Measurements from ENCODE around the gene CTAGE6. TPM values are rescaled to one million over a fixed set of nuclear protein-coding genes. Genes with fewer than 3 reads are reported as not detected.
"Not testable (repeated sequence)": the region's sequence is repeated elsewhere in the genome, so short reads cannot be mapped to it uniquely, and the experiment has no call there.

Gene CTAGE6
- total RNA-seq (2014; rRNA removed; shearing (Covaris generic)) (not detected in 2 replicates), polyA plus RNA-seq (2016; fragmentation: Nextera tagmentation; extraction: Ambion mirVana) (not detected in 2 replicates)
- long read RNA-seq: 0 reads

GRCh38 chr7:143757596-143757995 lies at the start of gene CTAGE6:
Gene CTAGE6 (minus strand): TSS chr7:143757696. CDS start chr7:143757658, 38 bp downstream.
- H3F3A ChIP-seq (replicated peaks; ENCODE audit: low read depth); H3K9me2 ChIP-seq (ENCODE audit: insufficient read depth); H3K27ac Mint-ChIP-seq; H3K27me3 ChIP-seq (ENCODE audit: insufficient read depth); H3K4me2 ChIP-seq; H3K27ac ChIP-seq (ENCODE audit: low read depth); ATAC-seq; DNase-seq (ENCODE audit: low spot score); H3K36me3 ChIP-seq (ENCODE audit: insufficient read depth); H3K79me2 ChIP-seq (replicated peaks; ENCODE audit: insufficient read depth); H3K4me3 ChIP-seq; H3K9me3 Mint-ChIP-seq; H2AFZ ChIP-seq; H3K36me3 Mint-ChIP-seq (ENCODE audit: low read depth); H4K20me1 ChIP-seq (replicated peaks; ENCODE audit: insufficient read depth); H3K4me1 ChIP-seq (ENCODE audit: insufficient read depth); H3K4me3 Mint-ChIP-seq; H3K27me3 Mint-ChIP-seq (ENCODE audit: insufficient read depth, low read depth, poor library complexity); H3K4me1 Mint-ChIP-seq: not testable (repeated sequence)

DNA sequence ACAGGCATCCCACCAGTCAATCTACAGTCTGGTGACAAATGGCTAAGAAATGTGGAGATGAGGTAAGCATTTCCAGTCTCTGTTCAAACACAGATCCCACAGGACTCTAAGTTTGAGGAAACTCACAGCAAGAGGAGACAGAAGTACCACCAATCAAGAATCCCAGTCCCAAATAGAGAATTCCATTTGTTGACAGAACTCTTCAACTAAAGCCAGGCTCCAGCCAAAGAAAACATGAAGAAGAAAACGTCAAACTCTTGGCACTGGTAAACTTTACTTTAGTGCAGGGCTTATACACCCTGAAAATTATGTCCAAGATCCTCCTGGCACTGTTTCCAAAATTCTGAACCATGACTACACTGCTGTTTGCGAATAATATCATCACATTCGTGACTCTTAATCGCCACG lies 49.2 kb upstream of the CTAGE6 start:
- not testable (repeated sequence) for H3K36me3 ChIP-seq (ENCODE audit: insufficient read depth); H3K4me2 ChIP-seq; H3K4me3 ChIP-seq; H3K27ac Mint-ChIP-seq; H3K27me3 ChIP-seq (ENCODE audit: insufficient read depth); H3K9me3 Mint-ChIP-seq; H3K4me1 ChIP-seq (ENCODE audit: insufficient read depth); H3K36me3 Mint-ChIP-seq (ENCODE audit: low read depth); DNase-seq (ENCODE audit: low spot score); H3K4me3 Mint-ChIP-seq; H3K4me1 Mint-ChIP-seq; H3K27me3 Mint-ChIP-seq (ENCODE audit: insufficient read depth, low read depth, poor library complexity); H3K27ac ChIP-seq (ENCODE audit: low read depth); ATAC-seq; H4K20me1 ChIP-seq (replicated peaks; ENCODE audit: insufficient read depth); H3K9me2 ChIP-seq (ENCODE audit: insufficient read depth); H2AFZ ChIP-seq; H3F3A ChIP-seq (replicated peaks; ENCODE audit: low read depth); H3K79me2 ChIP-seq (replicated peaks; ENCODE audit: insufficient read depth)

DNA sequence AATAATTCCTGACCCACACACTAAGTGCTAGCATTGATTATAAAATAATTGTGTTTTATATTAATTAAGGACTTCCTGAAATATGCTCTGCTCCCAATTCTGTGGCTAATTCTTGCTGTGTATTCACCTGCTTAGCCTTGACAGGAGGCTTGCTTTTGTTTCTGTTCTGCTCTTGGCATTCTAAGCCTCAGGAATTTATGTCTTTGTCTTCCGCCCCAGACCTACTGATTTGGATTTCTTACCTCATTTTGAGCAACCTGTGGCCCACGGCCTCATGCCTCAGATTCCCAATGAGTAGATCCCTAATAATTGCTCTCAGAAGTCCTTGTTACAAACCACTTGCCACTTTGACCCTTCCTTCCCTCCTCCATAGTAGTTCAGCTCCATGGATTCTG lies 40.4 kb upstream of the CTAGE6 start:
- not testable (repeated sequence) for H3K36me3 ChIP-seq (ENCODE audit: insufficient read depth); H3K4me3 Mint-ChIP-seq; H3K27me3 ChIP-seq (ENCODE audit: insufficient read depth); H3K27ac Mint-ChIP-seq; H3K79me2 ChIP-seq (replicated peaks; ENCODE audit: insufficient read depth); H3K9me2 ChIP-seq (ENCODE audit: insufficient read depth); H3K4me1 ChIP-seq (ENCODE audit: insufficient read depth); H3K4me1 Mint-ChIP-seq; H3K9me3 Mint-ChIP-seq; H3K27me3 Mint-ChIP-seq (ENCODE audit: insufficient read depth, low read depth, poor library complexity); H4K20me1 ChIP-seq (replicated peaks; ENCODE audit: insufficient read depth); H3F3A ChIP-seq (replicated peaks; ENCODE audit: low read depth); H3K4me3 ChIP-seq; H3K36me3 Mint-ChIP-seq (ENCODE audit: low read depth); DNase-seq (ENCODE audit: low spot score); H3K4me2 ChIP-seq; H3K27ac ChIP-seq (ENCODE audit: low read depth); H2AFZ ChIP-seq
- ATAC-seq: peak; percentile 70

GRCh38 chr7:143797119-143797895 lies 39.8 kb upstream of the CTAGE6 start:
- not testable (repeated sequence) for H3K27me3 ChIP-seq (ENCODE audit: insufficient read depth); H3K36me3 ChIP-seq (ENCODE audit: insufficient read depth); H3F3A ChIP-seq (replicated peaks; ENCODE audit: low read depth); H3K27ac Mint-ChIP-seq; H3K4me1 ChIP-seq (ENCODE audit: insufficient read depth); H2AFZ ChIP-seq; H3K4me2 ChIP-seq; H3K4me3 Mint-ChIP-seq; H3K27me3 Mint-ChIP-seq (ENCODE audit: insufficient read depth, low read depth, poor library complexity); H3K36me3 Mint-ChIP-seq (ENCODE audit: low read depth); H4K20me1 ChIP-seq (replicated peaks; ENCODE audit: insufficient read depth); H3K79me2 ChIP-seq (replicated peaks; ENCODE audit: insufficient read depth); H3K4me3 ChIP-seq; H3K27ac ChIP-seq (ENCODE audit: low read depth); H3K9me2 ChIP-seq (ENCODE audit: insufficient read depth); DNase-seq (ENCODE audit: low spot score); ATAC-seq; H3K9me3 Mint-ChIP-seq; H3K4me1 Mint-ChIP-seq

DNA sequence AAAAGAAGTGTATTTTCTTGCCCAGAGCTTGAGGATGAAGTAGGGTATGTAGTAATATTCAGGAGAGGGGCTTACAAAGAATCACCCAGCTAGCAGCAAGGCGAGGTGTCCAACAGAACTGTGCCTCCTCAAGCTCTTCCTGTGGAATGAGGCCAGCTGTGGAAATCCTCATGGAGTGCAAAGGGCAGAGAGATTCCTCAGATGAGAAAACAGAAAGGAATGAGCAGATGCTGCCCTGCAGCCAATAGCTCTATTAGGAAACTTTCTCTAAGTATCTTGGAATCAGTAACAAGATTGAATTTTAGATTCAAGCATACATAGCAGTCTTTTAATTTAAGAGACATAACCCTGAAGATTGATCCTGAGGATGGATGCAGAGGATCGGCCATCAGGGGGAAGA lies 38.2 kb upstream of the CTAGE6 start:
- H4K20me1 ChIP-seq (replicated peaks; ENCODE audit: insufficient read depth); H3K9me3 Mint-ChIP-seq; DNase-seq (ENCODE audit: low spot score); H3K27me3 ChIP-seq (ENCODE audit: insufficient read depth); H3K27ac ChIP-seq (ENCODE audit: low read depth); H3K27me3 Mint-ChIP-seq (ENCODE audit: insufficient read depth, low read depth, poor library complexity); H3K36me3 Mint-ChIP-seq (ENCODE audit: low read depth); H3K27ac Mint-ChIP-seq; H3K4me3 Mint-ChIP-seq; H3K4me2 ChIP-seq; H3F3A ChIP-seq (replicated peaks; ENCODE audit: low read depth); H3K4me1 Mint-ChIP-seq; H3K79me2 ChIP-seq (replicated peaks; ENCODE audit: insufficient read depth); H2AFZ ChIP-seq; H3K4me3 ChIP-seq; H3K9me2 ChIP-seq (ENCODE audit: insufficient read depth); H3K4me1 ChIP-seq (ENCODE audit: insufficient read depth); ATAC-seq; H3K36me3 ChIP-seq (ENCODE audit: insufficient read depth): not testable (repeated sequence)

- not testable (repeated sequence) for H3K27me3 ChIP-seq (ENCODE audit: insufficient read depth); H3K36me3 ChIP-seq (ENCODE audit: insufficient read depth); H3K4me1 Mint-ChIP-seq; H3K4me1 ChIP-seq (ENCODE audit: insufficient read depth); H3K4me2 ChIP-seq; ATAC-seq; H3K36me3 Mint-ChIP-seq (ENCODE audit: low read depth); H3K27ac Mint-ChIP-seq; H3K4me3 ChIP-seq; H3F3A ChIP-seq (replicated peaks; ENCODE audit: low read depth); H3K79me2 ChIP-seq (replicated peaks; ENCODE audit: insufficient read depth); H4K20me1 ChIP-seq (replicated peaks; ENCODE audit: insufficient read depth); DNase-seq (ENCODE audit: low spot score); H3K27me3 Mint-ChIP-seq (ENCODE audit: insufficient read depth, low read depth, poor library complexity); H3K9me3 Mint-ChIP-seq; H3K4me3 Mint-ChIP-seq; H3K9me2 ChIP-seq (ENCODE audit: insufficient read depth); H2AFZ ChIP-seq; H3K27ac ChIP-seq (ENCODE audit: low read depth)
Measured at GRCh38 chr7:143792633-143793032, 35.1 kb upstream of the CTAGE6 start.
